Tongue (tissue), 3 donors: Measurements from ENCODE around the gene DEFB118. TPM values are rescaled to one million over a fixed set of nuclear protein-coding genes. Genes with fewer than 3 reads are reported as not detected.
"Not testable (repeated sequence)": the region's sequence is repeated elsewhere in the genome, so short reads cannot be mapped to it uniquely, and the experiment has no call there.

Source experiments
- DNase-seq: peaks from one replicate; pipeline ENCODE4 v3.0.0-alpha.2; 2015
- small RNA-seq: library from RNA; depleted of rRNA; stranded (forward); fragments of <200 nt; gene quantifications from one replicate; pipeline ENCODE3, GENCODE V24; 2014; ENCODE audit warnings: low replicate concordance
- total RNA-seq: library from RNA; depleted of rRNA; stranded (reverse); fragments of >200 nt; gene quantifications from one replicate; pipeline ENCODE4 v1.2.3, GENCODE V29; 2014

The DEFB118 gene, protein sequence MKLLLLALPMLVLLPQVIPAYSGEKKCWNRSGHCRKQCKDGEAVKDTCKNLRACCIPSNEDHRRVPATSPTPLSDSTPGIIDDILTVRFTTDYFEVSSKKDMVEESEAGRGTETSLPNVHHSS
- total RNA-seq: not detected

DNA sequence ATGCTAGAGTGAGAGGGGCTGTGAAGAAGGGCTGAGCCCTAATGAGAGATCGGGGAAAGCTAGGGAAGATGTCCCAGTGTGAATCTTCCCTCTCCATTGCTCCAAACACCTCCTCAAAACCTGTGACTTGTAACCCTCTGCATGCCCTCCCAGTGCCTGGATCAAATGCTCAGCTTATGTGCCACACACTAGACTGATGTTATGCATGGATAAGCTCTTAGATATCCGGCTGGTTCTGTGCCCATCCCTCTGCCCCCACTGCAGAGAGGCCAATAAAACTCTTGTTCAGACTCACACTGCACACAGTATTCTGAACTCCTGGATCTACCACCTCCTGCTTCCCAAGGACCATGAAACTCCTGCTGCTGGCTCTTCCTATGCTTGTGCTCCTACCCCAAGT is at the start of gene DEFB118:
Gene DEFB118 (plus strand): TSS at position 301 of the 400 bp plus-strand sequence. CDS start 50 bp downstream, at position 351.
- no peak for DNase-seq

DNA sequence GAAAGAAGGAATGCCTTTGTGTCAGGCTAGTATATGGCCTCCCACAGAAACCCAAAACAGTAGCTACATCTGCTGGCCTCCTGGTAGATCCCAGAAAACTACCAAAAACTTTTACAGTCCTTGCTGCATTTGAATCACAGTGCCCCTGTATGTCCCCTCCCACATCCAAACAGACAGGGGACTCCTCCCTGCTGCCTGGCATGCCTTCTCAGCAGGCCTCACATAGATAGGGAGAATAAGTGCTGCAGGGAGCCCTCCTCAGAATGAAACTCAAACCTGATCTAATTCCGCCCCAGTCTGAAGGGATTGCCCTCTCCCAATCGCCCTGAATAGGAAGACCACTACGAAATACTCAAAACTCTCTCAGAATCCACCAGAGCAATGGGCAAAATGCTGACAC is 45.9 kb upstream of the DEFB118 start:
- no peak for DNase-seq

DNA sequence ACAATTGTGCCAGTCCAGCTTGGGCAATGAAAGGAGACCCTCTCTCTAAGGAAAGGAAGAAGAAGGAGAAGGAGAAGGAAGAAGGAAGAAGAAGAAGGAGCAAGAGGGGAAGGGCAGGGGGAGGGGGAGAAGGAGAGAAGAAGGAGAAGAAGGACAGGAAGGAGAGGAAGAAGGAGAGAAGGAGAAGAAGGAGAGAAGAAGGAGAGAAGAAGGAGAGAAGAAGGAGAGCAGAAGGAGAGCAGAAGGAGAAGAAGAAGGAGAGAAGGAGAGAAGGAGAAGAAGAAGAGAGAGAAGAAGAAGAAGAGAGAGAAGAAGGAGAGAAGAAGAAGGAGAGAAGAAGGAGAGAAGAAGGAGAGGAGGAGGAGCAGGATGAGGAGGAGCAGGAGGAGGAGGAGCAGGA is 37.5 kb upstream of the DEFB118 start:
- DNase-seq: no peak

DNA sequence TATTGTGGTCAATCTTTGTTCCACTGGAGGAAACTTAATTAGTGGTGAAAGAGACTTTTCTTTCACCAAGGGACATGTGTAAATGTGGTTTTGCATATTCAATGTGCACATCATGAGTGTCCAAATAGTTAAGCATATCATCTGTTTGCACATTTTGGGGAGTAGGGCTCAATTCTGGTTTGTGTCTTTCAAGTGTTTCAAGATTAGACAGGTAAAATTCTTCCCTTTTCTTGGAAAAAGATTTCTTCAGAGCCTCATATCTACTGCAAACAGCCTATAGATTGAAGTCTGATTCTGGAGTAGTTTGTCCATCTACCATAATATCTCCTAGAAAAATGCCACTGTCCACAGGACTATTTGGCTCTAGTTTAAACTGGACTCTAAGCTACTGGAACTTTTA is 26.9 kb upstream of the DEFB118 start:
- DNase-seq: no peak

DNA sequence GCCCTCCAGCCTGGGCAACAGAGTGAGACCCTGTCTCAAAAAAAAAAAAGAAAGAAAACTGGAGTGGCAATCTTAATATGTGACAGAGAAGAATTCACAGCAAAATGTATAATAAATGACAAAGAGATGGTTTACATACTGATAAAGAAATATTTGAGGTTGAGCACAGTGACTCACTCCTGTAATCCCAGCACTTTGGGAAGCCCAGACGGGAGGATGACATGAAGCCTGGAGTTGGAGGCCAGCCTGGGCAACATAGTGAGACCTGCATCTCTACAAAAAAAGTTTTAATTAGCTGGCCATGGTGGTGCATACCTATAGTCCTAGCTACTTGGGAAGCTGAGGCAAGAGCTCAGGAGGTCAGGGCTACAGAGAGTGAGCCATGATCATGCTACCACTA is 12.4 kb upstream of the DEFB118 start:
- DNase-seq: no peak

DNA sequence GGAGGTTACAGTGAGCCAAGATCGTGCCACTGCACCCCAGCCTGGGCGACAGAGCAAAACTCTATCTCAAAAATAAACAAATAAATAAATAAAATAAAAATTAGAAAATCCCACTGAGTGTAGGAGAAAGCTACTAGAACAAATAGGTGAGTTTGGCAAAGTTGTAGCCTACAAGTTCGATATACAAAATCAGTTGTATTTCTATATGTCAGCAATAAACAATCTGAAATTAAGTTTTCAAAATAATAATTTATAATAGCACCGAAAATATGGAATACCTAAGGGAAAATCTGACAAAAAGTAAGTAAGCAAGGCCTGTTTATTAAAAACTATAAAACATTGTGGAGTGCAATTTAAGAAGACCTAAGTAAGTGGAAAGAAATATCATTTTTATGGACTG is 5.1 kb upstream of the DEFB118 start:
- no peak for DNase-seq

DNA sequence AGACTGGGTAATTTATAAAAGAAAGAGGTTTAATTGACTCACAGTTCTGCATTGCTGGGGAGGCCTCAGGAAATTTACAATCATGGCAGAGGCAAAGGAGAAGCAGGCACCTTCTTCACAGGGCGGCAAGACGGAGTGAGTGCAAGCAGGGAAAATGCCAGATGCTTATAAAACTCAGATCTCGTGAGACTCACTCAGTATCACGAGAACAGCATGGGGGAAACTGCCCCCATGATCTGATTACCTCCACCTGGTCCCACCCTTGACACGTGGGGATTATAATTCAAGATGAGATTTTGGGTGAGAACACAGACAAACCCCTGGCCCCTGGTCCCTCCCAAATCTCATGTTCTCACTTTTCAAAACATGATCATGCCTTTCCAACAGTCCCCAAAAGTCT is 4.1 kb upstream of the DEFB118 start:
- not testable (repeated sequence) for DNase-seq

DNA sequence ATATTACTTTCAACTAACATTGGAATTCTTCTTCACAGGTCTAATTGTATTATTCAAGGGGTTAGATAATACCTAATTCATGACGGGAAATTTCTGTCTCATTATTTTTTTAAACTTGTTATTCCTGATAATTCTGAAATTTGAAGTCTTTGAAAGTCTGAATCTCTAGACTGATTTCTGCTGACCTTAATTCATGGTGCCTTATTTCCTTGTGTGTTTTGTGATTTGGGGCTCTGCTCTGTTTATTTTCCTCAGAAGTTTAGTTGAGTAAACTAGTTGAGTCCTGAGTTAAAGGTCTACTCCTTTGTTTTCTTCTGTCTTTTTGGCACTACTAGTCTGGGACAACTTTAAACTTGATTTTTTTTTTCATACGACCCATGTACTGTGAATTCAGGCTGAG is 5.9 kb downstream of the DEFB118 start:
- no peak for DNase-seq

DNA sequence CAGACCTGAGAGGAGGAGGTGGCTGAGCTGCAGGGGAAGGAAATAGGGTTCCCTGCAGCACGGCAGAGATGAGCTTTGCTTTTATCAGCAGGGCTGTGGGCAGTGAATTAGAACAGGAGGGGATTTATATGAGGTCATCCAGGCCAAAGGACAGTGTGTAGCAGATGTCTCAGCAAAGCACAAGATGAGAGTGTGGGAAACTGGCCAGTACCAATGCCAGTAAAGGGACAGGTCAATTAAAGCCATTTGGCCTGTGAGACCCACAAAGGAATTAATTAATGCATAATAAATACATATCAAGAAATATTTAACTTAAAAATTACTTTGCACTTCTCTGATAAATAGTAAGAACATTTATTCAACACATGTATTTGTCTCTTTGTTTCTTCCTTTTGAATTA is 22.1 kb downstream of the DEFB118 start, which contains the start of gene DEFB119:
Gene DEFB119 (minus strand): TSS at position 101 of the 400 bp plus-strand sequence. CDS start 107 bp downstream, outside the sequence.
- no peak for DNase-seq

DNA sequence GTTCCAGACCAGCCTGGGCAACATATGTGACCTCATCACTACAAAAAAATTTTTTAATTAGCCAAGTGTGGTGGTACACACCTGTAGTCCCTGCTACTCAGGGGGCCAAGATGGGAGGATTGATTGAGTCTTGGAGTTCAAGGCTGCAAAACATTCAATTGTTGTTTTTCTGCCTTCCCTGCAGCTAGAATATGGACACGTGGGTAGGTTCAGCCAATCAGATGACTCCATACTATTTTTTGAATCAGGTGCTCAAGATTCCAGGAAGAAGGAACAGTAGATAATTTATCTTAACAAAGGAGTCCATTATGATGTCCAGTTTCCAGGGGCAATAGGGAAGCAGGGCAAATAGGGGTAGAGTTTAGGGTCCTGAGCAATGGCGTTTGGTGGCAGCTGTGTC is 24.4 kb downstream of the DEFB118 start:
- DNase-seq: no peak

DNA sequence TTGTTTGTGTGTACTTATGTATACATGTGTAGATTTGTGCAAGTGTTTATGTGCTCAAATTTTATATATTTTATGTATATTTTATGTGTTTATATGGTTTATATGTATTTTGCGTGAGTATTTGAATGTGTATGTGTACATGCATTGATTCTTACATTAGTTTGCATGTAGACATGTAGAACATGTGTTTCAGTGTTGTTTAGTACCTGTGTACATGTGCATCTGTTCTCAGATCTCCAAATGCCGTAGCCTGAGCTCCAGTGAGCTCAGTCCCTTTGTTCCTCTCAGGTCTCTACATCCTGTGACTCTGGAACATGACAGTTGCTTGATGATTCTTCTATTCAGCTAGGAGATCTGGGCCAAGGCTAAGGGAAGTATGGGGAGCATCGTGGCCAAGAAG is 26.5 kb downstream of the DEFB118 start:
- DNase-seq: no peak

DNA sequence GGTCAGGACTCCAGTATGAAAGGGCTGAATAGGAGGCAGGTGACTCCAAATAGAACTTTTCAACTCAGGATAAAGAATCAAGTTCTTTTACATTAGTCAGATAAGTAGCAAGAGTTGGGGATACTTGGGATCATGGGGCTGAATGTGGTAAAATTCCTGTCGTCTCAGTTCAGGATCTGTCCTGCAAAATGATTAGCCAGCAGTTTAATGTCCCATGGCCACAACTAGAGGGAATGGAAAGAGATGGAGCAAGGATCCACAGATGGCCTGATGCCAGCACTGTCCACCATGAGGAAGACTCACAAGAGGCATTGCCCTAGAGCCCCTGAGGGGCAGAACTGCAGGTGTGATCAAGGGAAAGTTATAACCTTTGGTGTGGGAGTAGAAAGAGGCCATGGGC is 35.5 kb downstream of the DEFB118 start:
- DNase-seq: no peak

DNA sequence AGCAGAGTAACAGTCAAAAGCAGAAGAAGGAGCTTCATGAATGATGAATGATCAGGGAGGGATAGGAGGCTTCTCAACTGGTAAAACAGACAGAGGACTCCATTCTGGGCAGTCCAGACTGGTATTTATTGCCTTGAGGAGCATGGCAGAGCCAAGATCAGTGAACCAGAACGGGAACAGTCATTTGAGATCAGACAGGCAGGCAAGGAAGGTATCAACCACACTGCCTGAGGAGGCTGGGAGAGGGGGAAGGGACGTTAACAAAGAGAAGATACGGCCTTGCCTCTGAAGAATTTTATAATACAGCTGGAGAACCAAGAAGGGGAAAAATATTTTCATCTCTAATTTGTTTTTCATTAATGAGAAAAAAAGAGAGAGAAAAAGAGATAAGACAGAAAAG is 37.7 kb downstream of the DEFB118 start, which contains the start of gene DEFB121:
Gene DEFB121 (minus strand): TSS at position 101 of the 400 bp plus-strand sequence. CDS start 63 bp downstream, at position 38.
- no peak for DNase-seq

DNA sequence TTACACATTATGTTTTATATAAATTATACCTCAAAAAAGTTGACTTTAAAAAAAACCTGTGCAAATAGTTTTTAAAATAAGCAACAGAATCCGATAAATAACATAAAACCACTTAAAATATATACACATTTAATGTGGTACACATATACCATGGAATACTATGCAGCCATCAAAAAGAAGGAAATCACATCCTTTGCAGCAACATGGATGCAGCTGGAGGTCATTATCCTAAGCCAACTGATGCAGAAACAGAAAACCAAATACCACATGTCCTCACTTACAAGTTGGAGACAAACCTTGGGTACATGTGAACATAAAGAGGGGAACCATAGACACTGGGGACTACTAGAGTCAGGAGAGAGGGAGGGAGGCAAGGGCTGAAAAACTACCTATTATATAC is 41.6 kb downstream of the DEFB118 start:
- no peak for DNase-seq

DNA sequence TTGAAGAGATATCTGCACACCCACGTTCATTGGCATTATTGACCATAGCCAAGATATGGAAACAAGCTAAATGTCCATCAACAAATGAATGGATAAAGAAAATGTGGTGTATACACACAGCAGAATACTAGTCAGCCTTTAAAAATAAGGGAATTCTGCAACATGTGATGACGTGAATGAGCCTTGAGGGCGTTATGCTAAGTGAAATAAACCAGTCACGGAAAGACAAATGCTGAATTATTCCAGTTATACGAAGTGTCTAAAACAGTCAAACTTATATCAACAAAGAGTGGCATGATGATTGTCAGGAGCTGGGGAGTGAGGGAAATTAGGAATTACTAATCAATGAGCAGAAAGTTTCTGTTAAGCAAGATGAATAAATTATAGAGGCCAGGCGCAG is 46.0 kb downstream of the DEFB118 start:
- no peak for DNase-seq

DNA sequence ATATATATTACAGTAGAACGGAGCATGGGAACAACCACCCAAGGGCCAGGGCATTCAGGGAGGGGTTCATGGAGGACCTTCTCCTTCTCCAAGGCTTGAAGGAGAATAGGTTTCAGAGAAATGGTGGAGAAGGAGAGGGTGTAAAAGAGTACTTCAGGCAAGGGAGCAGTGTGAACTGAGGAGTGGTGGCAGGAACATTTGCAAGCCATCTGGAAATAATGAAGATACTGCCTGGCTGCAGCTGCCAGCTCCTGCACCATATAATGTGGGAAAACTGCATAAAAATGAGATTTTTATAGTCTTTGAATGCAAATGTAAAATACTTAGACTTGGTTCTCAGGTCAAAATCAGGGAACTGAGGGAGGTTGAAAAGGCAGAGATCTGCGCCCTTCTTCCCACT is 47.3 kb downstream of the DEFB118 start:
- DNase-seq: no peak

DNA sequence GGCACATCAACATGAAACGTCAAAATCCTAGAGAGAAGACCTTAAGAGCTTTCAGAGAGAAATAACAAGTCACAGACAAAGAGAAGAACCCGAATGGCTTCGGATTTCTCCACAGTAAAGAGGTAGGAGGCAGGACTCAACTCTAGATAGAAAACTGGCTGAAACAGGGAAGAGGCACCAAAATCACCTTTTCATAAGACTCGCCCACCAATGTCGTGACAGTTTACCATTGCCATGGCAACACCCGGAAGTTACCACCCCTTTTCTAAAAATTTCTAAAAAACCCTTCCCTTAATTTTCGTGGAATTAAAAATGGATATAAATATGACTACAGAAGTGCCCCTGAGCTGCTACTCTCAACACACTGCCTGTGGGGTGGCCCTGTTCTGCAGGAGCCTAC is 49.9 kb downstream of the DEFB118 start:
- no peak for DNase-seq

Small RNAs within 50 kb of the gene (small RNA-seq; reads per million reads assigned to genes)
- gene DEFB117 (not detected), gene RF00561 (not detected), gene RNA5SP480 (not detected)

Other genes with a start within 250 kb of the DEFB118 start
- not detected for gene DEFB115, start 110.9 kb upstream of the DEFB118 start, total RNA-seq
- gene DEFB116, start 60.0 kb upstream of the DEFB118 start, total RNA-seq: not detected
- not detected for gene DEFB119, start 22.0 kb downstream of the DEFB118 start, total RNA-seq
- not detected for gene DEFB121, start 37.6 kb downstream of the DEFB118 start, total RNA-seq
- not detected for gene DEFB123, start 72.0 kb downstream of the DEFB118 start, total RNA-seq
- not detected for gene DEFB124, start 106.5 kb downstream of the DEFB118 start, total RNA-seq
- 4.5 TPM for gene REM1, start 106.7 kb downstream of the DEFB118 start, total RNA-seq
- gene HM13, start 145.8 kb downstream of the DEFB118 start, total RNA-seq: 44.3 TPM
- gene ID1, start 236.7 kb downstream of the DEFB118 start, total RNA-seq: 94.2 TPM